ENCODE data around the gene USP47. TPM values are rescaled to one million over a fixed set of nuclear protein-coding genes. Genes with fewer than 3 reads are reported as not detected.

USP47 gene
- total and polyA plus RNA-seq, 2 of the 8 experiments (the other 6 are each of a cell fraction or from before 2014, with no cell fraction given), result 4.2 to 21.3 TPM

DNA sequence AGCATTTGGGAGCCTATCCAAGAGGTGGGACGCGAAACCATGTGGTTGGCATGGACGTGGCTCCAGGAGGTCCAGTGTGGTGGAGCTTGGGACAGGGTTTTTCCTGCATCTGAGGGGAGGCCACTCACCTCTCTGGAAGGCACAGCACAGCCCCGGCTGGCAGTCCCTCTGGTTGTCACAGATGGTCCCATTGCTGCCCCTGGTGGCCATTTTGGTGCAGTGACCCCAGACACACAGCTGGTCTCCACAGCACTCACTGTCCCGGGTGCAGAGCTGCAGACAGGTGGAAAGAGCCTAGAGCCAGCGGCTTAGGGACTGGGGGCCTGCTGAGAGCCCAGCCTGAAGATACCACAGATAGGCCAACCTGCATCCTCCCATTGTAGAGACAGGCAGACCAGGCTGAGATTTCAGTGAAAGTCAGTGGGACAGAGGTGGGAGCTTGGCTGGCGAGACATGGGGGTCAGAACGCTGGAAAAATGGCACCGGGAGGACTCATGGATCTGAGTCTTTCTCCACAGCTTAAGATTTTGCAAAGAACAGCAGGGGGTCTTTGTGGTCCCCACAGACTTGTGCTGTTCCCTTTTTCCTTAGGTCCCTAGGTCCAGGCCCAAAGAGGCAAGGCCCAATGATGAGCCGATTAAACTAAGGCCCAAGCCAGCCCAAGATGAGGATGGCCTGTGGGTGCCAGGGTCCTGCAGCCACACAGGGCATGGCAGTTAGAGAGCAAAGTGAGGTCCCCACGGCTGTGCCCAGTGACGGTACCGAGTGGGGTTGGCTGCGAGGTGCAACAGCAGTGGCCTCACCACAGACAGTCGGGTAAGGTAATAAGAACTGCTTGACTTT lies 125.3 kb downstream of the USP47 start:
- H3K4me3 ChIP-seq (ENCODE audit: extremely low read depth in 1 of 4, insufficient read depth in 2 of 4, low read depth in 3 of 4, low read length in 4 of 4), result no peak overlapping the region
- H2BK12ac ChIP-seq (ENCODE audit: low read depth, low read length), result no peak overlapping the region
- no peak overlapping the region for H4K91ac ChIP-seq (replicated peaks; ENCODE audit: insufficient read length, low read length)
- no peak overlapping the region for H3K56ac ChIP-seq (replicated peaks; ENCODE audit: insufficient read length, low read depth, low read length)
- no peak overlapping the region for H4K5ac ChIP-seq (ENCODE audit: insufficient read length, low read depth, low read length)
- H2AFZ ChIP-seq (ENCODE audit: low read length), result no peak overlapping the region
- no peaks in the 10 kb centered on the region for H3K23me2 ChIP-seq (ENCODE audit: low read depth, low read length)
- no peak overlapping the region for H2AK5ac ChIP-seq (ENCODE audit: low read depth, low read length)
- H3K79me2 ChIP-seq (ENCODE audit: control insufficient read depth in 1 of 2, insufficient read depth in 2 of 2, low read length in 2 of 2), result no peaks in the 10 kb centered on the region
- no peak overlapping the region; the same call in 1 of the 2 replicates for H2BK5ac ChIP-seq (ENCODE audit: low read depth, low read length)
- CTCF ChIA-PET (ENCODE audit: partially characterized antibody), result interaction anchor here (0.6 to 6.2 kb wide), 40 partner anchors 11 to 991 kb away, joined by 3 to 63 read pairs (median 4); partner anchors contain the start of gene DKK3
- H3K23ac ChIP-seq (ENCODE audit: insufficient read length), result no peak overlapping the region
- POLR2A ChIA-PET (ENCODE audit: partially characterized antibody), result no interaction called here
- no peaks in the 10 kb centered on the region for H3K9me3 ChIP-seq (ENCODE audit: insufficient read depth in 2 of 2, low read depth in 1 of 2, low read length in 1 of 2)
- 78% methylated on average over 14 of the region's 15 CpGs; no CpG with 5 or more reads in 1 of the 2 experiments for WGBS, 2 experiments (ENCODE audit: extremely low coverage in 1 of 2, insufficient coverage in 1 of 2, insufficient read length in 1 of 2, insufficient replicate concordance in 2 of 2, low coverage in 1 of 2, low lambda C conversion rate in 2 of 2, missing lambda C conversion rate in 1 of 2)
- no peak for FAIRE-seq
- no peak overlapping the region for H3K18ac ChIP-seq (ENCODE audit: extremely low read depth, low read length)
- no peak overlapping the region for H3K4me2 ChIP-seq (ENCODE audit: insufficient read depth in 1 of 2, low read depth in 2 of 2, low read length in 2 of 2)
- no peak overlapping the region for H3K27ac ChIP-seq (ENCODE audit: low read depth, low read length)
- peak; percentile 58 to 89 for DNase-seq (ENCODE audit: low read depth in 1 of 2, low spot score in 2 of 2)
- no peak overlapping the region for H2BK20ac ChIP-seq (ENCODE audit: low read length)
- H3K36me3 ChIP-seq (ENCODE audit: control insufficient read depth in 2 of 4, insufficient read depth in 4 of 4, low read length in 3 of 4), result peaks cover 0 to 2% (median 0%) of the 10 kb centered on the region in 4 experiments; a peak in 3 of 8 replicates
- H3K9ac ChIP-seq (replicated peaks in 1 of 4; ENCODE audit: extremely low read depth in 1 of 4, low read depth in 3 of 4, low read length in 3 of 4), result no peak overlapping the region
- H3K27me3 ChIP-seq (replicated peaks in 1 of 4; ENCODE audit: control insufficient read depth in 3 of 4, extremely low read depth in 1 of 4, insufficient read depth in 3 of 4, low read length in 3 of 4), result no peaks in the 10 kb centered on the region
- no peaks in the 10 kb centered on the region; a peak in 1 of 7 replicates for H3K4me1 ChIP-seq (replicated peaks in 1 of 4; ENCODE audit: control insufficient read depth in 3 of 4, insufficient read depth in 4 of 4, low read length in 3 of 4)
- no peak overlapping the region for H2BK120ac ChIP-seq (replicated peaks; ENCODE audit: low read depth, low read length)
- H3K79me1 ChIP-seq (ENCODE audit: low read depth, low read length), result no peaks in the 10 kb centered on the region
- H3K4ac ChIP-seq (replicated peaks; ENCODE audit: insufficient read length, low read depth, low read length), result no peak overlapping the region
- no peak overlapping the region; the same call in 1 of the 2 replicates for H4K8ac ChIP-seq (ENCODE audit: extremely low read depth, insufficient read depth, low read length)
- no peak overlapping the region for H2BK15ac ChIP-seq (ENCODE audit: low read length)
- no peak overlapping the region for H3K14ac ChIP-seq (ENCODE audit: insufficient read length)
- peaks cover 0 to 2% of the 10 kb centered on the region in 2 experiments for H4K20me1 ChIP-seq (replicated peaks in 1 of 2; ENCODE audit: control insufficient read depth in 1 of 2, insufficient read depth in 2 of 2, low read length in 2 of 2)
- TF ChIP-seq GTF2F1 (IDR thresholded peaks at IDR 0.05; ENCODE audit: borderline replicate concordance, low read depth, low read length) (no peak), POLR2AphosphoS5 (IDR thresholded peaks at IDR 0.05; ENCODE audit: low read depth, low read length) (no peak), RBBP5 (IDR thresholded peaks at IDR 0.05; ENCODE audit: borderline replicate concordance, low read depth, low read length) (no peak), CHD2 (IDR thresholded peaks at IDR 0.05; ENCODE audit: low read length) (no peak), TCF12 (IDR thresholded peaks at IDR 0.05; ENCODE audit: low read depth, low read length) (peak; percentile 55; the same call in 1 of the 2 replicates), SUZ12 (IDR thresholded peaks at IDR 0.05; ENCODE audit: low read length) (no peak), NANOG (IDR thresholded peaks at IDR 0.05; ENCODE audit: insufficient read depth, low read depth, low read length, poor library complexity, severe bottlenecking) (no peak), SAP30 (IDR thresholded peaks at IDR 0.05; ENCODE audit: insufficient read depth, insufficient replicate concordance, low read length) (no peak), BCL11A (IDR thresholded peaks at IDR 0.05; ENCODE audit: low read depth in 2 of 2, low read length in 2 of 2) (no peak), KDM5A (IDR thresholded peaks at IDR 0.05; ENCODE audit: low read length) (no peak)
